Upper lobe of left lung (tissue), 6 donors: Measurements from ENCODE around the gene INPPL1. TPM values are rescaled to one million over a fixed set of nuclear protein-coding genes. Genes with fewer than 3 reads are reported as not detected.
A peak's percentile ranks its signal among the peaks of the same experiment; 100 is the strongest.

Source experiments
- ATAC-seq, 2 donors: fragments of 200-7000 bp; cut with Tn5 transposase; one replicate each; pipeline ENCODE4 v1.9.1; 2022; ENCODE audit warnings: mild to moderate bottlenecking in 2 of 2, moderate library complexity in 2 of 2; ENCODE audit not compliant: low FRiP score in 2 of 2
- DNase-seq, 2 donors: peaks; one replicate each; pipeline ENCODE4 v3.0.0-alpha.2; 2019 to 2020
- H3K27ac ChIP-seq, 4 donors: fragments of 200-600 bp; sonication (generic); one replicate each; pipeline ENCODE4 v1.5.1; 2016 to 2019
- H3K27me3 ChIP-seq, 4 donors: fragments of 200-600 bp; sonication (generic); one replicate each; pipeline ENCODE4 v1.5.1; 2017 to 2019
- H3K36me3 ChIP-seq, 4 donors: fragments of 200-600 bp; sonication (generic); one replicate each; pipeline ENCODE4 v1.5.1; 2016 to 2019
- H3K4me1 ChIP-seq, 4 donors: fragments of 200-600 bp; sonication (generic); one replicate each; pipeline ENCODE4 v1.5.1; 2018 to 2019
- H3K4me3 ChIP-seq, 4 donors: fragments of 200-600 bp; sonication (generic); one replicate each; pipeline ENCODE4 v1.5.1; 2017 to 2019; ENCODE audit warnings: mild to moderate bottlenecking in 2 of 4, moderate library complexity in 1 of 4
- H3K9me3 ChIP-seq, 4 donors: fragments of 200-600 bp; sonication (generic); one replicate each; pipeline ENCODE4 v1.5.1; 2018 to 2019
- CTCF ChIP-seq, 6 experiments: fragments of 450-650 bp in 4 of 6; fragments of 200-600 bp in 2 of 6; sonication (generic) in 2 of 6; IDR thresholded peaks; one replicate each; pipeline ENCODE4 v1.5.1; 2016 to 2019; ENCODE audit warnings: antibody characterized with exemption in 6 of 6
- EP300 ChIP-seq, 4 donors: sonication (generic); formaldehyde crosslinking; IDR thresholded peaks; one replicate each; pipeline ENCODE4 v1.5.1; 2017; ENCODE audit warnings: antibody characterized with exemption in 4 of 4, control low read depth in 2 of 4
- POLR2A ChIP-seq, 4 donors: fragments of 450-650 bp; IDR thresholded peaks; one replicate each; pipeline ENCODE4 v1.5.1; 2016 to 2017; ENCODE audit warnings: antibody characterized with exemption in 4 of 4, mild to moderate bottlenecking in 2 of 4
- POLR2AphosphoS5 ChIP-seq, 2 donors: sonication (generic); formaldehyde crosslinking; IDR thresholded peaks; one replicate each; pipeline ENCODE4 v1.5.1; 2017; ENCODE audit warnings: antibody characterized with exemption in 2 of 2
- WGBS, 2 donors: methylation state at CpG; one replicate each; pipeline ENCODE4 v1.1.5; 2017 to 2018; 5-methylcytosine and 5-hydroxymethylcytosine counted together
- total RNA-seq, 6 donors: library from RNA; depleted of rRNA in 4 of 6; stranded (reverse); fragments of >200 nt in 4 of 6; gene quantifications; one replicate each; pipeline versions ENCODE4 v1.1.0 to v1.2.1, GENCODE V29; 2016 to 2021
- donor health status: DM: no; HTN: no; CAD: no; lungs with moderate emphysema.
- donor health status: DM: no; HTN: yes; CAD: no; lungs with severe emphysema.

INPPL1 gene
- total RNA-seq, 6 donors from 2014 or later: 84.0 to 383 (median 180) TPM

GRCh38 chr11:72228229-72228843 lies 3.8 kb downstream of the INPPL1 start:
- DNase-seq (peak; percentile 20 to 56), ATAC-seq (no peak)
- peaks cover 10 to 22% (median 18%) of the 10 kb centered on the region in 4 donors for H3K4me1 ChIP-seq
- no peaks in the 10 kb centered on the region for H3K27me3 ChIP-seq
- peaks cover 30 to 64% (median 56%) of the 10 kb centered on the region in 4 donors for H3K36me3 ChIP-seq
- WGBS, 2 donors: 79 to 92% methylated on average over 16 of the region's 16 CpGs
- H3K9me3 ChIP-seq: no peaks in the 10 kb centered on the region
- no peak overlapping the region for H3K27ac ChIP-seq
- TF ChIP-seq POLR2A (IDR thresholded peaks at IDR 0.05) (no peak), CTCF (IDR thresholded peaks at IDR 0.05) (no peak), POLR2AphosphoS5 (IDR thresholded peaks at IDR 0.05) (no peak), EP300 (IDR thresholded peaks at IDR 0.05) (no peak)
- H3K4me3 ChIP-seq: no peak overlapping the region

- peaks cover 10 to 22% (median 18%) of the 10 kb centered on the region in 4 donors for H3K4me1 ChIP-seq
- H3K9me3 ChIP-seq: no peaks in the 10 kb centered on the region
- H3K36me3 ChIP-seq: peaks cover 30 to 69% (median 61%) of the 10 kb centered on the region in 4 donors
- 97% methylated on average over 7 of the region's 7 CpGs; no CpG with 5 or more reads in 1 of the 2 donors for WGBS, 2 donors
- no peak for TF ChIP-seq POLR2AphosphoS5 (IDR thresholded peaks at IDR 0.05)
- no peak for TF ChIP-seq CTCF (IDR thresholded peaks at IDR 0.05)
- TF ChIP-seq POLR2A (IDR thresholded peaks at IDR 0.05): no peak
- TF ChIP-seq EP300 (IDR thresholded peaks at IDR 0.05): no peak
- ATAC-seq: no peak
- peak in 1 of 2 donors; percentile 15 for DNase-seq
- no peak overlapping the region for H3K27ac ChIP-seq
- H3K4me3 ChIP-seq: no peak overlapping the region
- H3K27me3 ChIP-seq: no peaks in the 10 kb centered on the region
Observed at GRCh38 chr11:72228844-72229231, 4.3 kb downstream of the INPPL1 start.

GRCh38 chr11:72229336-72229924 lies 4.9 kb downstream of the INPPL1 start:
- no peaks in the 10 kb centered on the region for H3K9me3 ChIP-seq
- 96 to 98% methylated on average over 7 to 8 of the region's 8 CpGs for WGBS, 2 donors
- no peaks in the 10 kb centered on the region for H3K27me3 ChIP-seq
- H3K4me3 ChIP-seq: no peak overlapping the region
- DNase-seq: peak in 1 of 2 donors; percentile 14
- no peak for ATAC-seq
- TF ChIP-seq EP300 (IDR thresholded peaks at IDR 0.05): no peak
- H3K27ac ChIP-seq: no peak overlapping the region
- peaks cover 10 to 22% (median 18%) of the 10 kb centered on the region in 4 donors for H3K4me1 ChIP-seq
- peaks cover 30 to 75% (median 67%) of the 10 kb centered on the region in 4 donors for H3K36me3 ChIP-seq

- ATAC-seq (no peak), DNase-seq (peak; percentile 15 to 65)
- H3K27ac ChIP-seq: no peak overlapping the region
- TF ChIP-seq CTCF (IDR thresholded peaks at IDR 0.05): no peak
- no peak for TF ChIP-seq EP300 (IDR thresholded peaks at IDR 0.05)
- no peak for TF ChIP-seq POLR2A (IDR thresholded peaks at IDR 0.05)
- TF ChIP-seq POLR2AphosphoS5 (IDR thresholded peaks at IDR 0.05): no peak
- peaks cover 7 to 19% (median 17%) of the 10 kb centered on the region in 4 donors for H3K4me1 ChIP-seq
- H3K4me3 ChIP-seq: no peak overlapping the region
- WGBS, 2 donors: 86 to 97% methylated on average over 5 to 19 of the region's 21 CpGs
- no peaks in the 10 kb centered on the region for H3K27me3 ChIP-seq
- peaks cover 34 to 83% (median 73%) of the 10 kb centered on the region in 4 donors for H3K36me3 ChIP-seq
- no peaks in the 10 kb centered on the region for H3K9me3 ChIP-seq
Observed at GRCh38 chr11:72229925-72230763, 5.6 kb downstream of the INPPL1 start.

GRCh38 chr11:72230764-72231365 lies 6.3 kb downstream of the INPPL1 start:
- Histone ChIP-seq H3K9me3 (no peaks in the 10 kb centered on the region), H3K4me1 (peaks cover under 1 to 19% (median 10%) of the 10 kb centered on the region in 4 donors), H3K36me3 (peaks cover 42 to 90% (median 80%) of the 10 kb centered on the region in 4 donors), H3K27me3 (no peaks in the 10 kb centered on the region), H3K4me3 (no peak overlapping the region), H3K27ac (no peak overlapping the region)
- DNase-seq (peak in 1 of 2 donors; percentile 17), ATAC-seq (no peak)
- TF ChIP-seq CTCF (IDR thresholded peaks at IDR 0.05): no peak
- TF ChIP-seq EP300 (IDR thresholded peaks at IDR 0.05): no peak
- no peak for TF ChIP-seq POLR2A (IDR thresholded peaks at IDR 0.05)
- TF ChIP-seq POLR2AphosphoS5 (IDR thresholded peaks at IDR 0.05): no peak
- 80 to 95% methylated on average over 6 to 18 of the region's 18 CpGs for WGBS, 2 donors
